K562 (cell line): Measurements from ENCODE around the gene SELENOO. TPM values are rescaled to one million over a fixed set of nuclear protein-coding genes. Genes with fewer than 3 reads are reported as not detected.

Source experiments
- ATAC-seq: fragments of 200-7000 bp; cut with Tn5 transposase; 3 replicates; pipeline ENCODE4 v1.9.1; 2020; ENCODE audit warnings: moderate library complexity
- BruUV-seq: library from RNA; stranded (reverse); fragments of 400-500 nt; replicated peaks from 2 replicates; lab custom pipeline; 2021; lab: Mats Ljungman, UMichigan
- CTCF ChIA-PET: fragments of 300-600 bp; formaldehyde crosslinking; extraction: SDS; loops from one replicate; lab custom pipeline; 2021; ENCODE audit warnings: low intra/inter-chr PET ratio; lab: Yijun Ruan, JAX
- POLR2A ChIA-PET: fragments of 300-600, 350-650 bp; sonication (Branson Sonifier 250); formaldehyde crosslinking; extraction: SDS; loops from one replicate; lab custom pipeline; 2021; ENCODE audit warnings: antibody characterized with exemption, inconsistent platforms; lab: Yijun Ruan, JAX
- DNase-seq, 4 experiments: peaks; one replicate each; pipeline versions ENCODE4 v3.0.0 to v3.0.0-alpha.2; 2011 to 2018; ENCODE audit warnings: low spot score in 3 of 4, mixed read lengths in 3 of 4; ENCODE audit errors: extremely low read depth in 1 of 4
- FAIRE-seq: peaks from 2 replicates; lab custom pipeline; 2011; peaks lifted over from hg19 to GRCh38; lab: Jason Lieb, UNC
- H2AFZ ChIP-seq: 2 replicates; pipeline ENCODE4 v1.6.0; 2011; ENCODE audit warnings: low read depth, low read length, control low read depth, inconsistent platforms
- H3K27ac ChIP-seq: fragments of 200-600 bp; 3 replicates; pipeline ENCODE4 v1.8.0; 2011; ENCODE audit warnings: low read depth, mild to moderate bottlenecking, control low read depth, inconsistent platforms, low read length, moderate library complexity, mixed read lengths; ENCODE audit errors: extremely low read depth
- H3K27me3 ChIP-seq, 2 experiments: fragments of 300-600 bp in 1 of 2; 2 replicates in 1 of 2; 3 replicates in 1 of 2; pipeline versions ENCODE4 v1.6.0 to v1.8.0; 2011; ENCODE audit warnings: inconsistent platforms in 2 of 2, low read length in 2 of 2, mild to moderate bottlenecking in 1 of 2, mixed read lengths in 1 of 2, moderate library complexity in 1 of 2; ENCODE audit not compliant: control insufficient read depth in 2 of 2, insufficient read depth in 2 of 2
- H3K36me3 ChIP-seq: fragments of 300-600 bp; 3 replicates; pipeline ENCODE4 v1.8.0; 2011; ENCODE audit warnings: mild to moderate bottlenecking, low read length, inconsistent platforms; ENCODE audit not compliant: control insufficient read depth, insufficient read depth
- H3K4me1 ChIP-seq, 2 experiments: fragments of 200-600 bp in 1 of 2; replicated peaks in 1 of 2; 2 replicates in 1 of 2; 3 replicates in 1 of 2; pipeline versions ENCODE4 v1.5.1 to v1.8.0; 2011; ENCODE audit warnings: inconsistent platforms in 2 of 2, low read length in 2 of 2, mild to moderate bottlenecking in 1 of 2, mixed read lengths in 1 of 2, moderate library complexity in 1 of 2; ENCODE audit not compliant: control insufficient read depth in 2 of 2, insufficient read depth in 2 of 2
- H3K4me2 ChIP-seq: 2 replicates; pipeline ENCODE4 v1.6.1; 2011; ENCODE audit warnings: low read length, control low read depth, inconsistent platforms, mixed read lengths; ENCODE audit not compliant: insufficient read depth
- H3K4me3 ChIP-seq: fragments of 200-600 bp; sonication (generic), shearing (Covaris generic); 2 replicates; pipeline ENCODE4 v1.5.1; 2016; ENCODE audit warnings: control low read depth, inconsistent platforms
- H3K79me2 ChIP-seq: fragments of 200-600 bp; 3 replicates; pipeline ENCODE4 v1.8.0; 2011; ENCODE audit warnings: low read length, inconsistent platforms; ENCODE audit not compliant: control insufficient read depth, insufficient read depth
- H3K9ac ChIP-seq, 2 experiments: 2 replicates each; pipeline versions ENCODE4 v1.6.0 to v1.6.1; 2011; ENCODE audit warnings: low read depth in 2 of 2, low read length in 2 of 2, control low read depth in 1 of 2, inconsistent platforms in 1 of 2, mild to moderate bottlenecking in 1 of 2, mixed read lengths in 1 of 2; ENCODE audit not compliant: insufficient read depth in 1 of 2
- H3K9me1 ChIP-seq: one replicate; pipeline ENCODE4 v1.6.0; 2011; ENCODE audit warnings: inconsistent platforms, mild to moderate bottlenecking, low read length, moderate library complexity; ENCODE audit not compliant: control insufficient read depth, insufficient read depth
- H3K9me3 ChIP-seq: replicated peaks from 2 replicates; pipeline ENCODE4 v1.5.1; 2011; ENCODE audit warnings: low read depth, low read length, inconsistent platforms; ENCODE audit not compliant: control insufficient read depth, insufficient read depth
- H4K20me1 ChIP-seq: replicated peaks from 2 replicates; pipeline ENCODE4 v1.6.1; 2011; ENCODE audit warnings: low read length, inconsistent platforms, mixed read lengths; ENCODE audit not compliant: control insufficient read depth, insufficient read depth
- NUFIP1 ChIP-seq: fragments of 450-650 bp; IDR thresholded peaks from 2 replicates; pipeline ENCODE4 v1.6.1; 2018; ENCODE audit not compliant: partially characterized antibody
- POLR2G ChIP-seq: fragments of 200-400 bp; formaldehyde crosslinking; IDR thresholded peaks from 2 replicates; pipeline ENCODE4 v1.6.1; 2017; ENCODE audit warnings: low read depth, mild to moderate bottlenecking, antibody characterized with exemption, low read length, moderate library complexity
- ZNF584 ChIP-seq: fragments of 200-800 bp; sonication (Bioruptor generic); IDR thresholded peaks from 2 replicates; pipeline ENCODE4 v1.6.1; 2016; ENCODE audit warnings: low read depth, mild to moderate bottlenecking, missing genetic modification characterization, missing compliant biosample characterization
- WGBS: fragments of 100-300 bp; shearing (Covaris generic); methylation state at CpG from one replicate; pipeline ENCODE4 v1.1.6; 2016; ENCODE audit warnings: low coverage, mixed read lengths; ENCODE audit not compliant: insufficient coverage; ENCODE audit errors: missing lambda C conversion rate; 5-methylcytosine and 5-hydroxymethylcytosine counted together
- in situ Hi-C: fragments of 300-500 bp; cut with MboI; formaldehyde crosslinking; loops from 4 replicates; pipeline ENCODE4 v1.15.0; 2018; ENCODE audit warnings: inconsistent platforms, mixed read lengths
- intact Hi-C: fragments of 100-400 bp; cut with micrococcal nuclease; formaldehyde crosslinking; loops from 2 replicates; pipeline ENCODE4 v1.14.2; 2022
- polyA plus RNA-seq, 8 experiments: library from polyadenylated mRNA; depleted of rRNA in 4 of 8; stranded (reverse) in 5 of 8; unstranded in 3 of 8; fragments of >200 nt; fragmentation: Nextera tagmentation in 2 of 8; fragmentation: Illumina TruSeq in 1 of 8; extraction: Ambion mirVana in 2 of 8; extraction: Trizol in 1 of 8; gene quantifications; 2 replicates each; pipeline versions ENCODE4 v1.2.1 to v1.2.3, GENCODE V29; 2011 to 2014; ENCODE audit warnings: inconsistent platforms in 1 of 8, missing spikeins in 1 of 8
- total RNA-seq, 7 experiments: library from RNA; depleted of rRNA in 6 of 7; stranded (reverse); fragments of >200 nt in 6 of 7; fragmentation: Illumina TruSeq in 2 of 7; extraction: Trizol in 2 of 7; gene quantifications; 2 replicates each; pipeline versions ENCODE4 v1.2.1 to v1.2.3, GENCODE V29; 2011 to 2021; ENCODE audit warnings: low replicate concordance in 1 of 7
- TF ChIP-seq, protein P1 (sequence below): fragments of 200-800 bp; sonication (Bioruptor generic); IDR thresholded peaks from 2 replicates; pipeline ENCODE4 v1.6.1; 2017; ENCODE audit warnings: missing genetic modification characterization, missing compliant biosample characterization
- TF ChIP-seq, protein P2 (sequence below), 3 experiments: IDR thresholded peaks in 2 of 3; conservative IDR thresholded peaks in 1 of 3; 2 replicates each; pipeline ENCODE4 v1.5.1; 2011 to 2012; ENCODE audit warnings: low read length in 3 of 3, mild to moderate bottlenecking in 3 of 3, control low read depth in 2 of 3, improper control_type of control experiment in 1 of 3, inconsistent platforms in 1 of 3, low read depth in 1 of 3, mixed read lengths in 1 of 3, moderate library complexity in 1 of 3; ENCODE audit not compliant: insufficient read depth in 2 of 3

The SELENOO gene
- total and polyA plus RNA-seq, 9 of the 15 experiments (the other 6 are each of a cell fraction or from before 2014, with no cell fraction given): 0.37 to 24.9 (median 8.3) TPM

DNA sequence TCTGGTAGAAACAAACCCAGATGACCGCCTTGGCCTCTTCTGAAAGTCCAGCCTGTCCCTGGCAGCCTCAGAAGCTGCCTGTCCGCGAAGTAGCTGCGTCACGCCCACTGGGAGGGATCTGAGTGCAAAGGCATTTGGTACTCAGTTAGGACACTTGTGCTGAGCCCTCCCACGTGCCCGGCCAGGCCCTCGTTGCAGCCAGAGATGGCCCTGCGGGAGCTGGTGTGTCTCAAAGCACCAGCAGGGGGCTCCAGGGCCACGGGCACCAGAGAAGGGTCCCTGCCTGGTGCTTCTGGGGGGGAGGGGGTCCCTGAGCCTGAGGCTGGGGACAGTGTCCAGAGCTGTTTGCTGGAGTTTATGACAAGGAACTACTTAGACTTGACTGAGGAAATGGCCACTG is 5.8 kb downstream of the SELENOO start (continued):
- TF ChIP-seq, protein P1, sequence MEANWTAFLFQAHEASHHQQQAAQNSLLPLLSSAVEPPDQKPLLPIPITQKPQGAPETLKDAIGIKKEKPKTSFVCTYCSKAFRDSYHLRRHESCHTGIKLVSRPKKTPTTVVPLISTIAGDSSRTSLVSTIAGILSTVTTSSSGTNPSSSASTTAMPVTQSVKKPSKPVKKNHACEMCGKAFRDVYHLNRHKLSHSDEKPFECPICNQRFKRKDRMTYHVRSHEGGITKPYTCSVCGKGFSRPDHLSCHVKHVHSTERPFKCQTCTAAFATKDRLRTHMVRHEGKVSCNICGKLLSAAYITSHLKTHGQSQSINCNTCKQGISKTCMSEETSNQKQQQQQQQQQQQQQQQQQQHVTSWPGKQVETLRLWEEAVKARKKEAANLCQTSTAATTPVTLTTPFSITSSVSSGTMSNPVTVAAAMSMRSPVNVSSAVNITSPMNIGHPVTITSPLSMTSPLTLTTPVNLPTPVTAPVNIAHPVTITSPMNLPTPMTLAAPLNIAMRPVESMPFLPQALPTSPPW: no peak
- TF ChIP-seq, protein P2, sequence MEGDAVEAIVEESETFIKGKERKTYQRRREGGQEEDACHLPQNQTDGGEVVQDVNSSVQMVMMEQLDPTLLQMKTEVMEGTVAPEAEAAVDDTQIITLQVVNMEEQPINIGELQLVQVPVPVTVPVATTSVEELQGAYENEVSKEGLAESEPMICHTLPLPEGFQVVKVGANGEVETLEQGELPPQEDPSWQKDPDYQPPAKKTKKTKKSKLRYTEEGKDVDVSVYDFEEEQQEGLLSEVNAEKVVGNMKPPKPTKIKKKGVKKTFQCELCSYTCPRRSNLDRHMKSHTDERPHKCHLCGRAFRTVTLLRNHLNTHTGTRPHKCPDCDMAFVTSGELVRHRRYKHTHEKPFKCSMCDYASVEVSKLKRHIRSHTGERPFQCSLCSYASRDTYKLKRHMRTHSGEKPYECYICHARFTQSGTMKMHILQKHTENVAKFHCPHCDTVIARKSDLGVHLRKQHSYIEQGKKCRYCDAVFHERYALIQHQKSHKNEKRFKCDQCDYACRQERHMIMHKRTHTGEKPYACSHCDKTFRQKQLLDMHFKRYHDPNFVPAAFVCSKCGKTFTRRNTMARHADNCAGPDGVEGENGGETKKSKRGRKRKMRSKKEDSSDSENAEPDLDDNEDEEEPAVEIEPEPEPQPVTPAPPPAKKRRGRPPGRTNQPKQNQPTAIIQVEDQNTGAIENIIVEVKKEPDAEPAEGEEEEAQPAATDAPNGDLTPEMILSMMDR (IDR thresholded peaks at IDR 0.05 in 2 of 3, conservative IDR thresholded peaks at IDR 0.05 in 1 of 3; ENCODE audit: insufficient read depth in 2 of 3, low read depth in 1 of 3, low read length in 3 of 3): peak; percentile 29 to 56 (median 35)
- no peak for TF ChIP-seq ZNF584

DNA sequence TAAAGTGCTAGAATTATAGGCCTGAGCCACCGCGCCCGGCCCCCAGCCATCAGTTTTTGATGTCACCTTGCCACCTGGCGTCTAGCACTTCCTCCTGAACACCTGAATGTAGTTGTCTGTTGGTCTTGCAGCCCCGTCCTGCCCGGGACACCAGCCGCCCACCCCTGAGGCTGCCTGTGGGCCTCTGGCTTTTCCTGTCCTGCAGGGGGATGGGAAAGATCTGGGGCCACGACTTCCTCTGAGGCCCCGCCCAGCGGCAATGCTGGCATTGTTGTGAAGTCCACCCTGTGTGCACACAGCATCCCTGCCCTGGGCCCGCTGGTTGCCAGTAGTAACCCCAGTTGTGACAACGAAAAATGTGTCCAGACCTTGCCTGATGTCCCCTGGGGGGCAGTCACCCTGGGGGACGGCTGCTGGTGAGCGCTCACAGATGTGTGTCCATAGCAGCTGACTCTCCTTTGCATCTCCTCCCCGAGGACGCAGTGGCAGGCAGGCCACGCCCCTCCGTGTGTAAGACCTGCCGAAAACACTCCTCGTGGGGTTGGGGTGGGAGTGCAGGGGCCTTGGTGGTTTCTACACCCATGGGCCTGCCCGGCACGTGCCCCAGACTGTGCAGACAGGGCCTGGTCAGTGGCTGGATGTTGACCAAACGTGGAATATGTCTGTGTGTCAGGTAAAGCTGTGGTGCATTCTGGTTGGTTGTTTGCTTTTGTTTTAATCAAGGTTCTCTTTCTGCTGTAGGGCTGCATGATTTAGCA is 6.8 kb downstream of the SELENOO start:
- DNase-seq (no peak), FAIRE-seq (no peak), ATAC-seq (no peak)
- H4K20me1 ChIP-seq: 0 out of 2 replicates have a peak, but pooled peaks cover 3% of the 10 kb centered on the region
- peaks cover 54% of the 10 kb centered on the region for H3K36me3 ChIP-seq
- ChIA-PET POLR2A (no interaction called here), CTCF (no interaction called here)
- peaks cover 6% of the 10 kb centered on the region; the same call in 1 of the 3 replicates for H3K79me2 ChIP-seq
- TF ChIP-seq POLR2G (peak; percentile 57), NUFIP1 (no peak)
- no peak overlapping the region for H3K4me3 ChIP-seq
- BruUV-seq: no TSS peak
- H3K9me3 ChIP-seq: peaks cover 5% of the 10 kb centered on the region; the same call in 1 of the 2 replicates
- H3K9me1 ChIP-seq: no peaks in the 10 kb centered on the region
- intact Hi-C loops (no loop called here), in situ Hi-C loops (no loop called here)
- H3K27me3 ChIP-seq: no peaks in the 10 kb centered on the region
- H2AFZ ChIP-seq: no peak overlapping the region
- H3K4me1 ChIP-seq: peaks cover 0 to 37% of the 10 kb centered on the region in 2 experiments; a peak in 2 of 5 replicates
- no peak overlapping the region for H3K4me2 ChIP-seq
- H3K27ac ChIP-seq: no peak overlapping the region
- 90% methylated on average over 15 of the region's 23 CpGs for WGBS
- H3K9ac ChIP-seq: no peak overlapping the region
